IMR-90 (cell line): Measurements from ENCODE around the gene SDHAF1. TPM values are rescaled to one million over a fixed set of nuclear protein-coding genes. Genes with fewer than 3 reads are reported as not detected.

Experiments
- ATAC-seq: fragments of 200-7000 bp; cut with Tn5 transposase; 2 replicates; pipeline ENCODE4 v1.9.1; 2020; ENCODE audit warnings: low read depth, mild to moderate bottlenecking, moderate library complexity
- BruUV-seq: library from RNA; stranded (reverse); fragments of 400-500 nt; replicated peaks from 2 replicates; lab custom pipeline; 2021; lab: Mats Ljungman, UMichigan
- CTCF ChIA-PET: fragments of 300-600 bp; formaldehyde crosslinking; extraction: SDS; loops from one replicate; lab custom pipeline; 2021; ENCODE audit warnings: antibody characterized with exemption; lab: Yijun Ruan, JAX
- POLR2A ChIA-PET: fragments of 300-600 bp; sonication (Branson Sonifier 250); formaldehyde crosslinking; loops from one replicate; lab custom pipeline; 2022; ENCODE audit warnings: antibody characterized with exemption; ENCODE audit not compliant: unreplicated experiment; lab: Charles Lee
- DNase-seq: peaks from one replicate; pipeline ENCODE4 v3.0.0; 2013
- H2AFZ ChIP-seq: replicated peaks from 2 replicates; pipeline ENCODE3; 2013; ENCODE audit warnings: low read length, mild to moderate bottlenecking; ENCODE audit not compliant: poor library complexity
- H2AK5ac ChIP-seq: 2 replicates; pipeline ENCODE4 v1.6.1; 2013; ENCODE audit warnings: low read depth, low read length, inconsistent platforms
- H2AK9ac ChIP-seq: replicated peaks from 2 replicates; pipeline ENCODE3; 2013; ENCODE audit warnings: mild to moderate bottlenecking, low read depth, low read length, moderate library complexity; ENCODE audit not compliant: poor library complexity
- H2BK120ac ChIP-seq: 2 replicates; pipeline ENCODE4 v1.6.1; 2013; ENCODE audit warnings: low read depth, low read length, inconsistent platforms
- H2BK15ac ChIP-seq: 3 replicates; pipeline ENCODE4 v1.6.1; 2013; ENCODE audit warnings: low read depth, low read length, inconsistent platforms
- H2BK20ac ChIP-seq: 2 replicates; pipeline ENCODE4 v1.6.1; 2013; ENCODE audit warnings: low read depth, mild to moderate bottlenecking, inconsistent platforms, low read length, moderate library complexity
- H2BK5ac ChIP-seq: 2 replicates; pipeline ENCODE4 v1.6.1; 2013; ENCODE audit warnings: mild to moderate bottlenecking, low read depth, low read length, inconsistent platforms; ENCODE audit not compliant: poor library complexity, severe bottlenecking
- H3K14ac ChIP-seq: replicated peaks from 2 replicates; pipeline ENCODE4 v1.6.1; 2013; ENCODE audit warnings: low read depth, low read length, inconsistent platforms
- H3K18ac ChIP-seq: 2 replicates; pipeline ENCODE4 v1.6.1; 2013; ENCODE audit warnings: low read depth, low read length, control low read depth
- H3K23ac ChIP-seq: 2 replicates; pipeline ENCODE4 v1.6.1; 2013; ENCODE audit warnings: low read depth, low read length, inconsistent platforms
- H3K27ac ChIP-seq: 2 replicates; pipeline ENCODE4 v1.5.1; 2013; ENCODE audit warnings: mild to moderate bottlenecking, control low read depth, low read length; ENCODE audit not compliant: insufficient read depth
- H3K27me3 ChIP-seq: 2 replicates; pipeline ENCODE4 v1.6.1; 2013; ENCODE audit warnings: low read length; ENCODE audit not compliant: control insufficient read depth, insufficient read depth
- H3K36me3 ChIP-seq: 2 replicates; pipeline ENCODE4 v1.6.1; 2013; ENCODE audit warnings: low read length, mixed read lengths; ENCODE audit not compliant: control insufficient read depth, insufficient read depth
- H3K4ac ChIP-seq: 2 replicates; pipeline ENCODE4 v1.6.1; 2013; ENCODE audit warnings: low read depth, low read length, inconsistent platforms
- H3K4me1 ChIP-seq: 2 replicates; pipeline ENCODE4 v1.6.1; 2013; ENCODE audit warnings: low read length, mixed read lengths; ENCODE audit not compliant: control insufficient read depth, insufficient read depth
- H3K4me2 ChIP-seq: 2 replicates; pipeline ENCODE4 v1.6.1; 2013; ENCODE audit warnings: low read depth, mild to moderate bottlenecking, control low read depth, low read length, moderate library complexity
- H3K4me3 ChIP-seq: 2 replicates; pipeline ENCODE4 v1.5.1; 2013; ENCODE audit warnings: low read depth, mild to moderate bottlenecking, control low read depth, low read length, moderate library complexity; ENCODE audit not compliant: insufficient read depth
- H3K56ac ChIP-seq: 2 replicates; pipeline ENCODE4 v1.6.1; 2013; ENCODE audit warnings: low read length, inconsistent platforms; ENCODE audit not compliant: insufficient read depth; ENCODE audit errors: extremely low read depth
- H3K79me1 ChIP-seq, 2 experiments: 2 replicates each; pipeline ENCODE4 v1.6.1; 2013; ENCODE audit warnings: low read length in 2 of 2, inconsistent platforms in 1 of 2, low read depth in 1 of 2
- H3K9ac ChIP-seq: 2 replicates; pipeline ENCODE4 v1.6.1; 2013; ENCODE audit warnings: low read depth, low read length, control low read depth
- H3K9me1 ChIP-seq: 2 replicates; pipeline ENCODE4 v1.6.1; 2013; ENCODE audit warnings: low read length, inconsistent platforms; ENCODE audit not compliant: insufficient read depth
- H3K9me3 ChIP-seq: 2 replicates; pipeline ENCODE4 v1.6.1; 2013; ENCODE audit warnings: low read length; ENCODE audit not compliant: control insufficient read depth, insufficient read depth
- H4K20me1 ChIP-seq: 2 replicates; pipeline ENCODE4 v1.6.1; 2013; ENCODE audit warnings: low read length, inconsistent platforms; ENCODE audit not compliant: insufficient read depth
- H4K5ac ChIP-seq: 2 replicates; pipeline ENCODE4 v1.6.1; 2013; ENCODE audit warnings: mild to moderate bottlenecking, low read depth, low read length, control low read depth
- H4K8ac ChIP-seq, 2 experiments: 2 replicates each; pipeline ENCODE4 v1.6.1; 2013; ENCODE audit warnings: low read depth in 2 of 2, low read length in 2 of 2, control low read depth in 1 of 2, inconsistent platforms in 1 of 2
- H4K91ac ChIP-seq: 2 replicates; pipeline ENCODE4 v1.6.1; 2013; ENCODE audit warnings: low read depth, low read length, inconsistent platforms; ENCODE audit not compliant: insufficient read depth
- CEBPB ChIP-seq: IDR thresholded peaks from 2 replicates; pipeline ENCODE4 v1.6.1; 2012; ENCODE audit warnings: low read depth, low read length, improper control_type of control experiment
- CHD1 ChIP-seq: IDR thresholded peaks from 2 replicates; pipeline ENCODE4 v1.6.1; 2012; ENCODE audit warnings: low read depth, low read length, improper control_type of control experiment
- FOS ChIP-seq: fragments of 150-350 bp; IDR thresholded peaks from 2 replicates; pipeline ENCODE4 v1.6.1; 2016; ENCODE audit warnings: low read depth, low read length
- MAFK ChIP-seq: IDR thresholded peaks from 2 replicates; pipeline ENCODE4 v1.6.1; 2012; ENCODE audit warnings: low read depth, low read length, improper control_type of control experiment
- MAZ ChIP-seq: IDR thresholded peaks from 2 replicates; pipeline ENCODE4 v1.6.1; 2012; ENCODE audit warnings: low read depth, mild to moderate bottlenecking, low read length, improper control_type of control experiment, moderate library complexity, borderline replicate concordance
- MXI1 ChIP-seq: IDR thresholded peaks from 2 replicates; pipeline ENCODE4 v1.6.1; 2012; ENCODE audit warnings: low read depth, mild to moderate bottlenecking, low read length, moderate library complexity, borderline replicate concordance
- NFE2L2 ChIP-seq: fragments of 150-350 bp; IDR thresholded peaks from 2 replicates; pipeline ENCODE4 v1.6.1; 2016; ENCODE audit warnings: low read depth, mild to moderate bottlenecking, low read length
- RAD21 ChIP-seq: IDR thresholded peaks from 2 replicates; pipeline ENCODE4 v1.6.1; 2012; ENCODE audit warnings: low read length, improper control_type of control experiment
- RCOR1 ChIP-seq: IDR thresholded peaks from 2 replicates; pipeline ENCODE4 v1.6.1; 2012; ENCODE audit warnings: mild to moderate bottlenecking, low read length, improper control_type of control experiment; ENCODE audit not compliant: insufficient replicate concordance
- RFX5 ChIP-seq: IDR thresholded peaks from 2 replicates; pipeline ENCODE4 v1.8.0; 2012; ENCODE audit warnings: low read depth, mild to moderate bottlenecking, low read length, moderate library complexity
- SMC3 ChIP-seq: fragments of 150-350 bp; IDR thresholded peaks from 2 replicates; pipeline ENCODE4 v1.6.1; 2016; ENCODE audit warnings: low read depth, mild to moderate bottlenecking, antibody characterized with exemption, low read length, moderate library complexity
- WGBS, 2 experiments: methylation state at CpG; one replicate each; pipeline versions ENCODE4 v1.1.5 to v1.1.7; 2013; ENCODE audit warnings: missing lambda C conversion rate in 2 of 2; ENCODE audit not compliant: insufficient read length in 1 of 2; ENCODE audit errors: extremely low coverage in 2 of 2; 5-methylcytosine and 5-hydroxymethylcytosine counted together
- dilution Hi-C: fragments of 300-500 bp; cut with HindIII; formaldehyde crosslinking; loops from one replicate; pipeline ENCODE4 v1.14.3; 2018; ENCODE audit warnings: low sequenced_read_pairs; ENCODE audit not compliant: unreplicated experiment
- in situ Hi-C: fragments of 300-500 bp; cut with MboI; formaldehyde crosslinking; loops from 3 replicates; pipeline ENCODE4 v1.14.3; 2019; ENCODE audit warnings: low sequenced_read_pairs, inconsistent platforms, mixed read lengths
- intact Hi-C: fragments of 100-400 bp; cut with micrococcal nuclease; formaldehyde crosslinking; loops from 2 replicates; pipeline ENCODE4 v1.10.0; 2022
- polyA plus RNA-seq, 3 experiments: library from polyadenylated mRNA; depleted of rRNA; stranded (reverse); fragments of >200 nt; gene quantifications; 2 replicates each; pipeline ENCODE4 v1.2.3, GENCODE V29; 2012; ENCODE audit warnings: low replicate concordance in 1 of 3
- total RNA-seq: library from RNA; depleted of rRNA; stranded (reverse); fragments of >200 nt; gene quantifications from 2 replicates; pipeline ENCODE4 v1.2.3, GENCODE V29; 2012
- TF ChIP-seq, protein P1 (sequence below): fragments of 150-350 bp; IDR thresholded peaks from 2 replicates; pipeline ENCODE4 v1.6.1; 2017; ENCODE audit warnings: mild to moderate bottlenecking, antibody characterized with exemption, low read length, low read depth
- TF ChIP-seq, protein P2 (sequence below): conservative IDR thresholded peaks from 2 replicates; pipeline ENCODE4 v1.5.1; 2012; ENCODE audit warnings: mild to moderate bottlenecking, low read depth, low read length, improper control_type of control experiment
- TF ChIP-seq, protein P3 (sequence below): fragments of 150-350 bp; IDR thresholded peaks from 2 replicates; pipeline ENCODE4 v1.6.1; 2016; ENCODE audit warnings: low read depth, mild to moderate bottlenecking, low read length, moderate library complexity, borderline replicate concordance

The SDHAF1 gene
- total and polyA plus RNA-seq, 2 of the 4 experiments (the other 2 are of a cell fraction) = 4.8 to 9.9 TPM

- Histone ChIP-seq H2AK5ac (no peak overlapping the region), H2BK15ac (no peak overlapping the region), H2BK120ac (no peak overlapping the region), H3K14ac (no peak overlapping the region), H3K4ac (no peak overlapping the region), H3K4me3 (no peak overlapping the region), H2BK5ac (no peak overlapping the region), H3K23ac (no peak overlapping the region), H2BK20ac (no peak overlapping the region), H4K5ac (no peak overlapping the region), H3K9me3 (no peaks in the 10 kb centered on the region), H3K27ac (no peak overlapping the region), H4K8ac (no peak overlapping the region), H3K18ac (no peak overlapping the region), H3K9ac (no peak overlapping the region), H2AK9ac (no peak overlapping the region), H3K4me1 (no peaks in the 10 kb centered on the region), H3K56ac (no peak overlapping the region), H3K27me3 (peaks cover 10% of the 10 kb centered on the region; the same call in 1 of the 2 replicates), H3K79me1 (no peaks in the 10 kb centered on the region), H3K36me3 (peaks cover 2% of the 10 kb centered on the region; the same call in 1 of the 2 replicates), H3K4me2 (no peak overlapping the region), H4K91ac (no peak overlapping the region), H2AFZ (no peak overlapping the region), H3K9me1 (0 out of 2 replicates have a peak, but pooled peaks cover 7% of the 10 kb centered on the region), H4K20me1 (peaks cover 7% of the 10 kb centered on the region)
- ATAC-seq (no peak; the same call in 1 of the 2 replicates), DNase-seq (no peak)
- no CpG with 5 or more reads among the region's 2 CpGs for WGBS, 2 experiments
- in situ Hi-C loops (no loop called here), dilution Hi-C loops (no loop called here), intact Hi-C loops (no loop called here)
- TF ChIP-seq RAD21 (no peak), MXI1 (no peak), CHD1 (no peak), CEBPB (no peak), FOS (no peak), MAZ (no peak), SMC3 (no peak), RFX5 (no peak), MAFK (no peak), NFE2L2 (no peak), RCOR1 (no peak)
- TF ChIP-seq, protein P1, sequence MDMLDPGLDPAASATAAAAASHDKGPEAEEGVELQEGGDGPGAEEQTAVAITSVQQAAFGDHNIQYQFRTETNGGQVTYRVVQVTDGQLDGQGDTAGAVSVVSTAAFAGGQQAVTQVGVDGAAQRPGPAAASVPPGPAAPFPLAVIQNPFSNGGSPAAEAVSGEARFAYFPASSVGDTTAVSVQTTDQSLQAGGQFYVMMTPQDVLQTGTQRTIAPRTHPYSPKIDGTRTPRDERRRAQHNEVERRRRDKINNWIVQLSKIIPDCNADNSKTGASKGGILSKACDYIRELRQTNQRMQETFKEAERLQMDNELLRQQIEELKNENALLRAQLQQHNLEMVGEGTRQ = no peak
- TF ChIP-seq, protein P2, sequence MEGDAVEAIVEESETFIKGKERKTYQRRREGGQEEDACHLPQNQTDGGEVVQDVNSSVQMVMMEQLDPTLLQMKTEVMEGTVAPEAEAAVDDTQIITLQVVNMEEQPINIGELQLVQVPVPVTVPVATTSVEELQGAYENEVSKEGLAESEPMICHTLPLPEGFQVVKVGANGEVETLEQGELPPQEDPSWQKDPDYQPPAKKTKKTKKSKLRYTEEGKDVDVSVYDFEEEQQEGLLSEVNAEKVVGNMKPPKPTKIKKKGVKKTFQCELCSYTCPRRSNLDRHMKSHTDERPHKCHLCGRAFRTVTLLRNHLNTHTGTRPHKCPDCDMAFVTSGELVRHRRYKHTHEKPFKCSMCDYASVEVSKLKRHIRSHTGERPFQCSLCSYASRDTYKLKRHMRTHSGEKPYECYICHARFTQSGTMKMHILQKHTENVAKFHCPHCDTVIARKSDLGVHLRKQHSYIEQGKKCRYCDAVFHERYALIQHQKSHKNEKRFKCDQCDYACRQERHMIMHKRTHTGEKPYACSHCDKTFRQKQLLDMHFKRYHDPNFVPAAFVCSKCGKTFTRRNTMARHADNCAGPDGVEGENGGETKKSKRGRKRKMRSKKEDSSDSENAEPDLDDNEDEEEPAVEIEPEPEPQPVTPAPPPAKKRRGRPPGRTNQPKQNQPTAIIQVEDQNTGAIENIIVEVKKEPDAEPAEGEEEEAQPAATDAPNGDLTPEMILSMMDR = no peak
- TF ChIP-seq, protein P3, sequence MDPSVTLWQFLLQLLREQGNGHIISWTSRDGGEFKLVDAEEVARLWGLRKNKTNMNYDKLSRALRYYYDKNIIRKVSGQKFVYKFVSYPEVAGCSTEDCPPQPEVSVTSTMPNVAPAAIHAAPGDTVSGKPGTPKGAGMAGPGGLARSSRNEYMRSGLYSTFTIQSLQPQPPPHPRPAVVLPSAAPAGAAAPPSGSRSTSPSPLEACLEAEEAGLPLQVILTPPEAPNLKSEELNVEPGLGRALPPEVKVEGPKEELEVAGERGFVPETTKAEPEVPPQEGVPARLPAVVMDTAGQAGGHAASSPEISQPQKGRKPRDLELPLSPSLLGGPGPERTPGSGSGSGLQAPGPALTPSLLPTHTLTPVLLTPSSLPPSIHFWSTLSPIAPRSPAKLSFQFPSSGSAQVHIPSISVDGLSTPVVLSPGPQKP = no peak
- BruUV-seq = no TSS peak
- ChIA-PET CTCF (no interaction called here), POLR2A (interaction anchor here (0.5 kb wide), 1 partner anchor 51 kb away, joined by 3 read pairs; no protein-coding TSS in a partner anchor)
Measured at GRCh38 chr19:35949131-35949530, 45.9 kb upstream of the SDHAF1 start.
